HCT116 (cell line): ENCODE results near the gene PRDM1. TPM values are rescaled to one million over a fixed set of nuclear protein-coding genes. Genes with fewer than 3 reads are reported as not detected.
A peak's percentile ranks its signal among the peaks of the same experiment; 100 is the strongest.

Source experiments
- ATAC-seq: fragments of 200-7000 bp; cut with Tn5 transposase; 2 replicates; pipeline ENCODE4 v1.9.1; 2020; ENCODE audit warnings: mild to moderate bottlenecking, moderate library complexity
- BruUV-seq: library from RNA; stranded (reverse); fragments of 400-500 nt; replicated peaks from 2 replicates; lab custom pipeline; 2021; lab: Mats Ljungman, UMichigan
- CTCF ChIA-PET: fragments of 300-600 bp; sonication (Branson Sonifier 250); formaldehyde crosslinking; loops from one replicate; lab custom pipeline; 2021; ENCODE audit warnings: antibody characterized with exemption; lab: Charles Lee
- POLR2A ChIA-PET: fragments of 300-600, 350-600 bp; sonication (Branson Sonifier 250); formaldehyde crosslinking; loops from one replicate; lab custom pipeline; 2021; ENCODE audit warnings: antibody characterized with exemption; lab: Charles Lee
- RAD21 ChIA-PET, 2 experiments: fragments of 300-600 bp; sonication (Branson Sonifier 250); formaldehyde crosslinking; loops; one replicate each; lab custom pipeline; 2023; ENCODE audit warnings: low total read pairs in 2 of 2; ENCODE audit not compliant: uncharacterized antibody in 2 of 2, unreplicated experiment in 2 of 2, low non-redundant PET in 1 of 2; lab: Charles Lee
- DNase-seq: peaks from one replicate; pipeline ENCODE4 v3.0.0-alpha.2; 2010; ENCODE audit warnings: low read depth, low spot score
- H2AFZ ChIP-seq: fragments of 200-600 bp; shearing (Covaris generic), sonication (generic); 2 replicates; pipeline ENCODE4 v1.6.1; 2017; ENCODE audit warnings: low read depth, mixed run types, mixed read lengths, antibody characterized with exemption, low read length; ENCODE audit not compliant: poor library complexity, severe bottlenecking
- H3K27ac ChIP-seq: 2 replicates; pipeline ENCODE4 v1.5.1; 2012; ENCODE audit warnings: low read depth, low read length
- H3K27me3 ChIP-seq: fragments of 200-600 bp; sonication (generic); 2 replicates; pipeline ENCODE4 v1.6.1; 2016; ENCODE audit warnings: mixed run types, low read length, mixed read lengths; ENCODE audit not compliant: insufficient read depth
- H3K36me3 ChIP-seq, 2 experiments: fragments of 200-500 bp in 1 of 2; fragments of 200-600 bp in 1 of 2; sonication (Bioruptor generic) in 1 of 2; sonication (generic) in 1 of 2; 2 replicates each; pipeline versions ENCODE4 v1.5.1 to v1.6.1; 2014 to 2016; ENCODE audit warnings: low read length in 2 of 2, inconsistent platforms in 1 of 2, mixed read lengths in 1 of 2, mixed run types in 1 of 2; ENCODE audit not compliant: insufficient read depth in 2 of 2, control insufficient read depth in 1 of 2
- H3K4me1 ChIP-seq, 2 experiments: fragments of 200-600 bp in 1 of 2; sonication (generic) in 1 of 2; 2 replicates each; pipeline versions ENCODE4 v1.5.1 to v1.6.1; 2012 to 2017; ENCODE audit warnings: low read length in 2 of 2, inconsistent platforms in 1 of 2, mild to moderate bottlenecking in 1 of 2, mixed read lengths in 1 of 2, mixed run types in 1 of 2, moderate library complexity in 1 of 2; ENCODE audit not compliant: insufficient read depth in 2 of 2, control insufficient read depth in 1 of 2
- H3K4me2 ChIP-seq: fragments of 200-600 bp; sonication (generic); 2 replicates; pipeline ENCODE4 v1.6.1; 2017; ENCODE audit warnings: mixed run types, low read length, mixed read lengths
- H3K4me3 ChIP-seq, 2 experiments: fragments of 200-600 bp in 1 of 2; sonication (generic) in 1 of 2; replicated peaks in 1 of 2; 2 replicates each; pipeline ENCODE4 v1.5.1; 2011 to 2016; ENCODE audit warnings: low read length in 2 of 2, control low read depth in 1 of 2, low read depth in 1 of 2, mild to moderate bottlenecking in 1 of 2, mixed read lengths in 1 of 2, mixed run types in 1 of 2
- H3K79me2 ChIP-seq: fragments of 200-600 bp; sonication (generic); 2 replicates; pipeline ENCODE4 v1.6.1; 2017; ENCODE audit warnings: mild to moderate bottlenecking, mixed run types, low read length, moderate library complexity, mixed read lengths; ENCODE audit not compliant: insufficient read depth
- H3K9ac ChIP-seq: fragments of 200-600 bp; sonication (generic); 2 replicates; pipeline ENCODE4 v1.6.1; 2016; ENCODE audit warnings: low read length, mixed read lengths
- H3K9me2 ChIP-seq: fragments of 200-600 bp; sonication (generic), shearing (Covaris generic); 2 replicates; pipeline ENCODE4 v1.6.1; 2017; ENCODE audit warnings: mixed run types, mild to moderate bottlenecking, moderate library complexity; ENCODE audit not compliant: insufficient read depth
- H3K9me3 ChIP-seq, 2 experiments: fragments of 200-500 bp in 1 of 2; fragments of 200-600 bp in 1 of 2; sonication (Bioruptor generic) in 1 of 2; sonication (generic) in 1 of 2; 2 replicates each; pipeline ENCODE4 v1.6.1; 2014 to 2017; ENCODE audit warnings: low read length in 2 of 2, mixed read lengths in 2 of 2, inconsistent platforms in 1 of 2, low read depth in 1 of 2, mild to moderate bottlenecking in 1 of 2, mixed run types in 1 of 2, moderate library complexity in 1 of 2; ENCODE audit not compliant: control insufficient read depth in 1 of 2, insufficient read depth in 1 of 2
- H4K20me1 ChIP-seq: fragments of 200-600 bp; sonication (generic), shearing (Covaris generic); 2 replicates; pipeline ENCODE4 v1.6.1; 2017; ENCODE audit warnings: mixed run types, mild to moderate bottlenecking, moderate library complexity; ENCODE audit not compliant: insufficient read depth
- CBX3 ChIP-seq: IDR thresholded peaks from 2 replicates; pipeline ENCODE4 v1.6.1; 2012; ENCODE audit warnings: low read depth
- CEBPB ChIP-seq: IDR thresholded peaks from 2 replicates; pipeline ENCODE4 v1.6.1; 2012; ENCODE audit warnings: low read depth
- EGR1 ChIP-seq: IDR thresholded peaks from 2 replicates; pipeline ENCODE4 v1.6.1; 2012; ENCODE audit warnings: low read depth
- JUND ChIP-seq: IDR thresholded peaks from 2 replicates; pipeline ENCODE4 v1.6.1; 2012
- POLR2A ChIP-seq: IDR thresholded peaks from 2 replicates; pipeline ENCODE4 v1.7.0; 2011; ENCODE audit warnings: borderline replicate concordance; ENCODE audit not compliant: insufficient read depth, insufficient read length; ENCODE audit errors: extremely low read depth
- RAD21 ChIP-seq: IDR thresholded peaks from 2 replicates; pipeline ENCODE4 v1.6.1; 2012; ENCODE audit warnings: low read depth, mild to moderate bottlenecking
- SP1 ChIP-seq: IDR thresholded peaks from 2 replicates; pipeline ENCODE4 v1.6.1; 2012; ENCODE audit warnings: low read depth
- TCF7L2 ChIP-seq: IDR thresholded peaks from 2 replicates; pipeline ENCODE4 v1.7.0; 2011; ENCODE audit warnings: borderline replicate concordance, inconsistent platforms; ENCODE audit not compliant: insufficient read depth, insufficient read length; ENCODE audit errors: extremely low read depth
- ZBTB33 ChIP-seq: IDR thresholded peaks from 2 replicates; pipeline ENCODE4 v1.6.1; 2011; ENCODE audit warnings: mild to moderate bottlenecking, low read length, moderate library complexity; ENCODE audit not compliant: insufficient replicate concordance; ENCODE audit errors: extremely low read depth
- intact Hi-C: fragments of 100-400 bp; cut with micrococcal nuclease; formaldehyde crosslinking; loops from 2 replicates; pipeline ENCODE4 v1.10.0; 2022
- total RNA-seq: library from RNA; stranded (reverse); gene quantifications from one replicate; pipeline ENCODE4 v1.2.1, GENCODE V29; 2021; ENCODE audit not compliant: unreplicated experiment
- TF ChIP-seq, protein P1 (sequence below): IDR thresholded peaks from 2 replicates; pipeline ENCODE4 v1.6.1; 2012
- TF ChIP-seq, protein P2 (sequence below): IDR thresholded peaks from 2 replicates; pipeline ENCODE4 v1.6.1; 2012
- TF ChIP-seq, protein P3 (sequence below): IDR thresholded peaks from 2 replicates; pipeline ENCODE4 v1.6.1; 2012; ENCODE audit warnings: low read depth

PRDM1 gene
- total RNA-seq, 1 experiment from 2014 or later = 3.4 TPM

- TF ChIP-seq ZBTB33 (no peak), CBX3 (no peak), POLR2A (no peak)
- TF ChIP-seq, protein P1, sequence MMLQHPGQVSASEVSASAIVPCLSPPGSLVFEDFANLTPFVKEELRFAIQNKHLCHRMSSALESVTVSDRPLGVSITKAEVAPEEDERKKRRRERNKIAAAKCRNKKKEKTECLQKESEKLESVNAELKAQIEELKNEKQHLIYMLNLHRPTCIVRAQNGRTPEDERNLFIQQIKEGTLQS = no peak
These were observed 15.9 kb downstream of the PRDM1 start (continued) for GRCh38 chr6:106102034-106102433.

DNA sequence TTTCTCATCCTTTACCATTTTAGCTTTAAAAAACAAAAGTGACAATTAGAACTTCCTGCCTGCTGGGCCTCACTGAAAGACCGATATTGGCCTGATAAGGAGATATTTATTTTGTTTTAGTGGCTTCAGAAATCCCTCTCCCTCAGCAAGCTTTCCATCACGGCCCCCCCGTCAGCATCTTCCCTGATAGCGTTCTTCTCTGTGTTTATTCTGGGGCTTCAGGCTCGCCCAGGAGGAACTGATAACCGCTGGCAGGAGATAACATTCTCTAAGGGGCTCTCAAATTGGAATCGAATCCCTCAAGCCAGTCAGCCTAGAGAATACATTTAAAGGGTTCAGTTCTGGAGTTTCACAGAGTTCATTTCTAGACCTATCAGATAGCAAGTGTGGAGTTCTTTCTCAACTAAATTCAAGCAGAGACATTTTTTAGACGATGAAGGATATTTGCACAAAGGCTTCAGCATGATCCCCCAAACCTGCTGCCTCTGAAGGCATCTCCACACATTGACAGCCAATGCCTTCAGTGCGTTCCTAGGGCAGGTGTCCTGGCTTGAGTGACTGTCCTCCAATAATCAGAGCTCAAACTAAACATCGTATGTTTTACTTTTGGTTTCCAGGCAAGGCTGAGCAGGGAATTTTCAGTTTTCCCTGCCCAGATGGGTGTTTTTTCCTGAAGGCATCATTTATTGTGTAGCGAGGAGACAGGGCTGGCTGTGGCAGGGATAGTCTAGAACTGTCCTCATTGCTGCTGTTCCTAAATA, 17.0 kb downstream of the PRDM1 start:
- POLR2A ChIA-PET = no interaction called here
- no peak overlapping the region for H3K4me3 ChIP-seq
- no TSS peak for BruUV-seq
- no peaks in the 10 kb centered on the region for H3K27me3 ChIP-seq
- H3K27ac ChIP-seq = no peak overlapping the region
- H3K4me1 ChIP-seq = peaks cover 26 to 32% of the 10 kb centered on the region in 2 experiments
- RAD21 ChIA-PET = no interaction called here
- H3K9me3 ChIP-seq = no peaks in the 10 kb centered on the region
- no peaks in the 10 kb centered on the region for H3K79me2 ChIP-seq
- intact Hi-C loops = no loop called here
- no peaks in the 10 kb centered on the region for H3K36me3 ChIP-seq
- ATAC-seq = no peak
- no peak for DNase-seq
- TF ChIP-seq TCF7L2 = no peak
- TF ChIP-seq JUND = no peak
- no peak for TF ChIP-seq EGR1
- TF ChIP-seq CEBPB = no peak
- TF ChIP-seq, protein P2, sequence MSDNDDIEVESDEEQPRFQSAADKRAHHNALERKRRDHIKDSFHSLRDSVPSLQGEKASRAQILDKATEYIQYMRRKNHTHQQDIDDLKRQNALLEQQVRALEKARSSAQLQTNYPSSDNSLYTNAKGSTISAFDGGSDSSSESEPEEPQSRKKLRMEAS = no peak
- TF ChIP-seq RAD21 = no peak
- TF ChIP-seq SP1 = no peak
- TF ChIP-seq, protein P3, sequence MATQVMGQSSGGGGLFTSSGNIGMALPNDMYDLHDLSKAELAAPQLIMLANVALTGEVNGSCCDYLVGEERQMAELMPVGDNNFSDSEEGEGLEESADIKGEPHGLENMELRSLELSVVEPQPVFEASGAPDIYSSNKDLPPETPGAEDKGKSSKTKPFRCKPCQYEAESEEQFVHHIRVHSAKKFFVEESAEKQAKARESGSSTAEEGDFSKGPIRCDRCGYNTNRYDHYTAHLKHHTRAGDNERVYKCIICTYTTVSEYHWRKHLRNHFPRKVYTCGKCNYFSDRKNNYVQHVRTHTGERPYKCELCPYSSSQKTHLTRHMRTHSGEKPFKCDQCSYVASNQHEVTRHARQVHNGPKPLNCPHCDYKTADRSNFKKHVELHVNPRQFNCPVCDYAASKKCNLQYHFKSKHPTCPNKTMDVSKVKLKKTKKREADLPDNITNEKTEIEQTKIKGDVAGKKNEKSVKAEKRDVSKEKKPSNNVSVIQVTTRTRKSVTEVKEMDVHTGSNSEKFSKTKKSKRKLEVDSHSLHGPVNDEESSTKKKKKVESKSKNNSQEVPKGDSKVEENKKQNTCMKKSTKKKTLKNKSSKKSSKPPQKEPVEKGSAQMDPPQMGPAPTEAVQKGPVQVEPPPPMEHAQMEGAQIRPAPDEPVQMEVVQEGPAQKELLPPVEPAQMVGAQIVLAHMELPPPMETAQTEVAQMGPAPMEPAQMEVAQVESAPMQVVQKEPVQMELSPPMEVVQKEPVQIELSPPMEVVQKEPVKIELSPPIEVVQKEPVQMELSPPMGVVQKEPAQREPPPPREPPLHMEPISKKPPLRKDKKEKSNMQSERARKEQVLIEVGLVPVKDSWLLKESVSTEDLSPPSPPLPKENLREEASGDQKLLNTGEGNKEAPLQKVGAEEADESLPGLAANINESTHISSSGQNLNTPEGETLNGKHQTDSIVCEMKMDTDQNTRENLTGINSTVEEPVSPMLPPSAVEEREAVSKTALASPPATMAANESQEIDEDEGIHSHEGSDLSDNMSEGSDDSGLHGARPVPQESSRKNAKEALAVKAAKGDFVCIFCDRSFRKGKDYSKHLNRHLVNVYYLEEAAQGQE = no peak
- H3K9ac ChIP-seq = no peak overlapping the region
- CTCF ChIA-PET = no interaction called here
- no peaks in the 10 kb centered on the region for H3K9me2 ChIP-seq
- no peak overlapping the region for H2AFZ ChIP-seq
- H3K4me2 ChIP-seq = peak overlapping the region; percentile 21; the same call in 1 of the 2 replicates
- H4K20me1 ChIP-seq = no peaks in the 10 kb centered on the region
